Suprapubic skin (tissue), 4 donors: ENCODE data around the gene HCRT.

Experiments used
- POLR2A ChIP-seq, 2 donors: fragments of 450-650 bp; IDR thresholded peaks; one replicate each; pipeline ENCODE4 v1.6.1; 2017; ENCODE audit warnings: antibody characterized with exemption in 2 of 2, mild to moderate bottlenecking in 2 of 2, moderate library complexity in 2 of 2
- POLR2AphosphoS5 ChIP-seq, 3 donors: sonication (generic); formaldehyde crosslinking; IDR thresholded peaks; one replicate each; pipeline ENCODE4 v1.6.1; 2017; ENCODE audit warnings: antibody characterized with exemption in 3 of 3
- TF ChIP-seq, protein P1 (sequence below), 2 donors: fragments of 200-600 bp in 1 of 2; fragments of 450-650 bp in 1 of 2; sonication (generic) in 1 of 2; IDR thresholded peaks; one replicate each; pipeline ENCODE4 v1.5.1; 2016 to 2019; ENCODE audit warnings: antibody characterized with exemption in 2 of 2, mild to moderate bottlenecking in 1 of 2, moderate library complexity in 1 of 2

GRCh38 chr17:42179335-42179734 is 5.9 kb downstream of the HCRT start:
- TF ChIP-seq, protein P1, sequence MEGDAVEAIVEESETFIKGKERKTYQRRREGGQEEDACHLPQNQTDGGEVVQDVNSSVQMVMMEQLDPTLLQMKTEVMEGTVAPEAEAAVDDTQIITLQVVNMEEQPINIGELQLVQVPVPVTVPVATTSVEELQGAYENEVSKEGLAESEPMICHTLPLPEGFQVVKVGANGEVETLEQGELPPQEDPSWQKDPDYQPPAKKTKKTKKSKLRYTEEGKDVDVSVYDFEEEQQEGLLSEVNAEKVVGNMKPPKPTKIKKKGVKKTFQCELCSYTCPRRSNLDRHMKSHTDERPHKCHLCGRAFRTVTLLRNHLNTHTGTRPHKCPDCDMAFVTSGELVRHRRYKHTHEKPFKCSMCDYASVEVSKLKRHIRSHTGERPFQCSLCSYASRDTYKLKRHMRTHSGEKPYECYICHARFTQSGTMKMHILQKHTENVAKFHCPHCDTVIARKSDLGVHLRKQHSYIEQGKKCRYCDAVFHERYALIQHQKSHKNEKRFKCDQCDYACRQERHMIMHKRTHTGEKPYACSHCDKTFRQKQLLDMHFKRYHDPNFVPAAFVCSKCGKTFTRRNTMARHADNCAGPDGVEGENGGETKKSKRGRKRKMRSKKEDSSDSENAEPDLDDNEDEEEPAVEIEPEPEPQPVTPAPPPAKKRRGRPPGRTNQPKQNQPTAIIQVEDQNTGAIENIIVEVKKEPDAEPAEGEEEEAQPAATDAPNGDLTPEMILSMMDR (IDR thresholded peaks at IDR 0.05), result no peak
- no peak for TF ChIP-seq POLR2AphosphoS5 (IDR thresholded peaks at IDR 0.05)
- no peak for TF ChIP-seq POLR2A (IDR thresholded peaks at IDR 0.05)
